ENCODE data around the gene CATSPER2.
"Not testable (repeated sequence)": the region's sequence is repeated elsewhere in the genome, so short reads cannot be mapped to it uniquely, and the experiment has no call there.

CATSPER2 gene

DNA sequence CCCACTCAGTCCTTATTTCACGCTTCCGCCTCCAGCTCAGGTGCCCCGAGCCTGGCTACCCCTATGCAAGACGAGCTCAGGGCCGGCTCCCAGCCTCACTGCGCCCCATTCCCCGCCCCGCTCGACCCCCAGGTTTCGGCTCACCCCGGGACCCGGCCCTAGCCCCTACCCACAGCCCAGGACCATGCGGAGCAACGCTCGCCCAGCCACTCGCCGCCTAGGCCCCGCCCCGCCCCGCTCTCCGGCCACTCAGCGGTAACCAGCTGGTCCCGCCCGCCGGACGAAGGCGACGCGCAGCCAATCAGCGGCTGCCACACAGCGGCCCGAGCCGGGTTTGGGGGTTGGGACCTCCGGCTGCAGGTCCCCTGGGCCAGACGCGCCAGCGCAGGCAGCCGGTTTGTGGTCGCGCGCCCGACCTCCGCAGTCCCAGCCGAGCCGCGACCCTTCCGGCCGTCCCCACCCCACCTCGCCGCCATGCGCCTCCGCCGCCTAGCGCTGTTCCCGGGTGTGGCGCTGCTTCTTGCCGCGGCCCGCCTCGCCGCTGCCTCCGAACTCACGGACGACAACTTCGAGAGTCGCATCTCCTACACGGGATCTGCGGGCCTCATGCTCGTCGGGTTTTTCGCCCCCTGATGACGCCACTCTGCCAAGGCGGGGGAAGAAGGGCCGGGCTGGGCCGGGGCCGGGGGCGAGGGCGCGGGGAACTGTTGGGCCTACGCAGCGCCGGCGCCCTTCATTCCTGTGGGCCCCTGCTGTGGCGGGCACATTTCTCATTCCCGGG, at the start of gene CATSPER2:
TSS of gene CATSPER2 (minus strand) at position 196 of the 781 bp plus-strand sequence. CDS start 783 bp downstream, outside the sequence.
- TF ChIP-seq, protein P1, sequence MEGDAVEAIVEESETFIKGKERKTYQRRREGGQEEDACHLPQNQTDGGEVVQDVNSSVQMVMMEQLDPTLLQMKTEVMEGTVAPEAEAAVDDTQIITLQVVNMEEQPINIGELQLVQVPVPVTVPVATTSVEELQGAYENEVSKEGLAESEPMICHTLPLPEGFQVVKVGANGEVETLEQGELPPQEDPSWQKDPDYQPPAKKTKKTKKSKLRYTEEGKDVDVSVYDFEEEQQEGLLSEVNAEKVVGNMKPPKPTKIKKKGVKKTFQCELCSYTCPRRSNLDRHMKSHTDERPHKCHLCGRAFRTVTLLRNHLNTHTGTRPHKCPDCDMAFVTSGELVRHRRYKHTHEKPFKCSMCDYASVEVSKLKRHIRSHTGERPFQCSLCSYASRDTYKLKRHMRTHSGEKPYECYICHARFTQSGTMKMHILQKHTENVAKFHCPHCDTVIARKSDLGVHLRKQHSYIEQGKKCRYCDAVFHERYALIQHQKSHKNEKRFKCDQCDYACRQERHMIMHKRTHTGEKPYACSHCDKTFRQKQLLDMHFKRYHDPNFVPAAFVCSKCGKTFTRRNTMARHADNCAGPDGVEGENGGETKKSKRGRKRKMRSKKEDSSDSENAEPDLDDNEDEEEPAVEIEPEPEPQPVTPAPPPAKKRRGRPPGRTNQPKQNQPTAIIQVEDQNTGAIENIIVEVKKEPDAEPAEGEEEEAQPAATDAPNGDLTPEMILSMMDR (IDR thresholded peaks at IDR 0.05; ENCODE audit: low read depth, low read length) = no peak
- no peak within 1 kb of the TSS for H3K4me3 ChIP-seq (replicated peaks in 1 of 2; ENCODE audit: low read depth in 2 of 2, low read length in 2 of 2)
- no peak for DNase-seq (ENCODE audit: low read depth in 2 of 2)

DNA sequence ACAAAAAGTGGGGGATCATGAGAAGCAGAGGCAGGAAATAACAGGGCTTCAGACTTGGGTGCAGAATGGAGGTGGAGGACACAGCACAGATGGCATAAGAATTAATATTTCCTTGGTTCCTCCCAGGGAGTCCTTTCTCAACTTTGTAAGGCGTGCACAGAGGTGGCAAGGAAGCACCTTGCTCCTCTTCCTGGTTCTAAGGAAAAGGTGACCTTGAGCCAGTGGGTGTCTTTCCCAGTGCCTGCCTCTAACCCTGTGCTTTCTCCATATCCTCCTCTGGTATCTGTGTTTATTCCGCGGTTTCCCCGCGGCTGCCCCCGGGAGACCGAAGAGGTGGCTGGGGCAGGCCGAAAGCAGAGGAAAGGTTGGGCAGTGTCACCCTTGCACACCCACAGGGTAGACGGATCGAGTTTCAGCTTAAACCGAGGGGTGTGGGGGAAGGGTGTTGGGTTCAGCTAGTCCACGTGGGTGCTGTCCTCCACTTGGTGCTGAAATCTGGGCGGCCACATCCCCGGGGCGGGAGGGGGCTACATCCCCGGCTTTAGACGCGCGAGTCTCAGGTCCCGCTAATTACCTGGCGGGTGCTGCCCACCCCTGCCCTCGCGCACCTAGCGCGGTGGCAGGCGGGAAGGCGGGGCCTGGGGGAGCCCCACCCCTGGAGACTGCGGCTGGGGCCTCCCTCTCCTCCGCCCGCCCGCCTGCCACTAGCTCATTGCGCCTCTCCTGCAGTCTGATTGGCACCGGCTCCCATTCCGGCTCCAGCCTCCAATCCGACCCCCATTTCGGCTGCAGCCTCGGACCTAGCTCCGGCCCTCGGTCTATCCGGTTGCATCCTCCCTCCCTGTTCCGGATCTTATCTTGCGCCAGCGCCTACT, 44.7 kb upstream of the CATSPER2 start, which contains the start of gene CKMT1A:
TSS of gene CKMT1A (plus strand) at position 712 of the 875 bp plus-strand sequence. CDS start 192 bp downstream, outside the sequence.
- not testable (repeated sequence) for DNase-seq (ENCODE audit: low read depth in 2 of 2); H3K4me3 ChIP-seq (replicated peaks in 1 of 2; ENCODE audit: low read depth in 2 of 2, low read length in 2 of 2)

DNA sequence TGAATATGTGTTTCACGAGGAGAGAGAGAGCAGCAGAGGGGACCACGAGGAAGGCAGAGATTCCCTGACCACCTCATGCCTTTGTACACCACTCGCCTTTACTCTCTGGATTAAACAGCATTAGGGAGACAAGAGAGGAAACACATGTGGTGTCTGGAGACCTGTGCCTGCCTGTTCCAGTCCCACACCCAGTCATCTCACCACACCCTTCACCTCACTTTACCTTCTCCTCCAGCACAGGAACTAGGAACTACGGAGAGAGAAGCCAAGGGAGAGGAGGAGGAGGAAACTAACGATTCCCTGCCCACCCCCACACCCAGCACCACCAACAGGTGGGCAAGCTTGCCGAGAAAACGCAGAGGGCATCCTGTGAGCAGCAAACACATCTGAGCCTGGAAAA, 44.0 kb upstream of the CATSPER2 start:
- DNase-seq (ENCODE audit: low read depth in 2 of 2); H3K4me3 ChIP-seq (replicated peaks in 1 of 2; ENCODE audit: low read depth in 2 of 2, low read length in 2 of 2): not testable (repeated sequence)

DNA sequence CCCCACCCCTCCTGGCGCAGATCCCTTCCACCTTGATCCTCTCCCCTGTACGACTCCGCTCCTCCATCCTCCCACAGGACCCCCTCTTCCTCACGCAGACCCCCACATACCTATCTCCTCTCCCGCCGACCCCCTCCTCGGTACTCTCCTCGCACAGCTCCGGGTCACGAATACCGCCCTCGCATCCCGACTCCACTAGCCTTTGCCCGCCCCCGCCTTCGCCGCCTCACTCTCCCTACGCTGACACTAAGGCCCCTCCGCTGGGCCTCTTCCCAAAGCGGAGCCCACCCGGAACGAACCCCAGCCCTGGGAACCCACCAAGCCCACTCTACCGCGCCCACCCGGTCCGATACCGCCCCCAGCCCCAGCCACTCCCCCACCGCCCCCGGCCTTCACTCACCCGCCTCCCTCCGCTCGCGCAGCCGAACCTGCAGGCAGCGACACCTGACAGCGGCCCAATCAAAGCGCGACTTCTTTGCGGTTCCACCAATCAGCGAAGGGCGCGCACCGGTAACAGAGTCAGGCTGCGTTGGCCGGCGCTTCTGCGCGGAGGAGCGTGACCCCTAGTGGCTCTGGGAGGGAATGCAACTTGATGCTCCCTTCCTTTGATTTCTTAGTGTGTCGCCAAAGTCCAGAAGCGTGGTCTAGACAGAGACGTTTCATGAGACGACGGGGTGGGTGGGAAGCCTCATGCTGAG, 41.1 kb upstream of the CATSPER2 start:
- not testable (repeated sequence) for H3K4me3 ChIP-seq (replicated peaks in 1 of 2; ENCODE audit: low read depth in 2 of 2, low read length in 2 of 2); DNase-seq (ENCODE audit: low read depth in 2 of 2)

DNA sequence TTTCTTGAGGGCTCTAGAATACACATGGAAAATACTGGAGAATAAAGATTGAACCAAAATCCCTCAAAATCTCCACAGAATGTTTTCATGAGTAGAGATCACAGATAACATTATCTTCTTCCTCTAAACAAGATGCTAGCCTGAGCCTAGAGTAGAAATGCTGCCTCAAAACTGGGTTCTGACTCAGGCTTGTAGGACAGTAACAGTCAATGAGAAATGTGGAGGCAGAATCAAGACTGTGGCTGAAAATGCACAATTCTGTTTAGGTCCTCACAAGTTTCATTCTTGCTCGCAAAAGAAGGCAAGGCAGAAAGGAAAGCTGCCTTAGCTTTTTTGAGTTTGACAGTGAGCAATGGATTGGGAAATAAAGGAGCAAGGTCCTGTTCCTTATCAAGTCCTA, 25.5 kb upstream of the CATSPER2 start:
- H3K4me3 ChIP-seq (replicated peaks in 1 of 2; ENCODE audit: low read depth in 2 of 2, low read length in 2 of 2); DNase-seq (ENCODE audit: low read depth in 2 of 2): not testable (repeated sequence)

DNA sequence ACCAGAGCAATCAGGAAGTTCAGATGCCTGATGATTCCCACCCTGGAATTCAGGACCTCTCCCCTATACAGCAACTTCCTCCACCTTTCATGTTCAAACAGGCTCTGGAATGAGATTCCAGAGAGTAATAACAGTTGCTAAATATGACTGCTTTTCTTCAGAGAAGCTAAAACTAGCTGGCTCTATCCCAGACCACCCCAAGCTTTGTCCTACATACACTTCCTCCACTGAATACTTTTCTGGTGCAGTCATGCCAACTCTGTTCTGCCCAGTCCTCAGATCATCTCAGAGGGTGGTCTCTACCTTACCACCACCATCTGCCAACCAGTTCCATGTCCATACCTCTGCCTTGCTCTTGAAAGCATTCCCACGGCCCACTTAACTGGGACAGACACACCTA, 17.5 kb upstream of the CATSPER2 start:
- not testable (repeated sequence) for DNase-seq (ENCODE audit: low read depth in 2 of 2); H3K4me3 ChIP-seq (replicated peaks in 1 of 2; ENCODE audit: low read depth in 2 of 2, low read length in 2 of 2)

DNA sequence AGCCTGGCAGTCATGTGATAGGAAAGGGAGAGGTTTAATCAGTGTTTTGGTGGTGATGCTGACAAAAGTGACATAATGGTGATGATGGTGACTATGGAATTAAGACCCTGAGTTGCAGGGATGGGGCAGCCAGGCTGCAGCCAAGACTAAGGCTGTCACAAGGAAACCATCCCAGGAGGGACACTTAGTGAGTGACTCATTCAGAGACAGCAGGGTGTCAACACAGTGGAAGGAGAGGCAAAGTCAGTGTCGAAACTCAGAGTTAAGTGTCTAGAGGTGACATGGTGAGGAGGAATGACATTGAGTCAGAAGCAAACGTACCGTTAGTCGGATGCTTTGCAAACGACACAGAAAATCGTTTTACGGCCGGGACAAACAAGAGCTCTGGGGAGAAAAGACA, 14.7 kb upstream of the CATSPER2 start:
- H3K4me3 ChIP-seq (replicated peaks in 1 of 2; ENCODE audit: low read depth in 2 of 2, low read length in 2 of 2); DNase-seq (ENCODE audit: low read depth in 2 of 2): not testable (repeated sequence)

DNA sequence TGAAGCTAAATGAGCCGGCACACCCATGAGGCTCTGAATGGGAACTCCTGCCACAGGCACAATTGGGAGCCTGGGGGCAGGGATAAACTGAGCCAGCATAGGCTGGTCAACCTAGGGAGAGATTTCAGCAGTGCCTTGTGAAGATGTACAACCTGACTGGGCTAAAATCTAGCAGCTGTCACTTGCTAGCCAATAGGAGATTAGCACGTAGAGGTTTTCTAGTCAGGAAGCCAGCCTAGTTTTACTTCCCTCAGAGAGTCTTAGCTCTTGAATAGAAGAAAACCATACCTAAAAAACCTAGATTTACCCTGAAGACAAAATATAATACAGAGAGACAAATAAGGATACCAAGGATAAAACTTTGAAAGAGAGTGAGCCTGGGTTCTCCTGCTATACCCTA, 13.6 kb upstream of the CATSPER2 start:
- DNase-seq (ENCODE audit: low read depth in 2 of 2); H3K4me3 ChIP-seq (replicated peaks in 1 of 2; ENCODE audit: low read depth in 2 of 2, low read length in 2 of 2): not testable (repeated sequence)

DNA sequence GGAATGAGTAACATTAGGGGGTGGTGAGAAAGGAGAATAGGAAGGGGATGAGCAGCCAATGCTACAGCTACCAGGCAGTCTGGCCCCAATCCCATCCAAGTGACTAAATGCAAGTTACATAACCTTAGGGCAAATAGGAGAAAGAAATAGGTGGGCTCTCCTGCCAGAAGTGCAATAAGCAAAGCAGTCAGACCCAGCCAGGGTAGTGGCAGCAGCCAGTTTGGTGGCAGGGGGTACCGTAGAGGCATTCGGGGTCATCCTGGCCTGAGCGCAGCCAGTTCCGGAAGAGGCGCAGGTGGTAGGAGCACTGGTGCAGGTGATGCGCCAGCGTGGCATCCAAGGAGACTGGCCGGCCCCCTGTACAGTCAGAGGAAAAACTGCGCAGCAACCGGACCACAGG, 11.1 kb upstream of the CATSPER2 start:
- H3K4me3 ChIP-seq (replicated peaks in 1 of 2; ENCODE audit: low read depth in 2 of 2, low read length in 2 of 2); DNase-seq (ENCODE audit: low read depth in 2 of 2): not testable (repeated sequence)

DNA sequence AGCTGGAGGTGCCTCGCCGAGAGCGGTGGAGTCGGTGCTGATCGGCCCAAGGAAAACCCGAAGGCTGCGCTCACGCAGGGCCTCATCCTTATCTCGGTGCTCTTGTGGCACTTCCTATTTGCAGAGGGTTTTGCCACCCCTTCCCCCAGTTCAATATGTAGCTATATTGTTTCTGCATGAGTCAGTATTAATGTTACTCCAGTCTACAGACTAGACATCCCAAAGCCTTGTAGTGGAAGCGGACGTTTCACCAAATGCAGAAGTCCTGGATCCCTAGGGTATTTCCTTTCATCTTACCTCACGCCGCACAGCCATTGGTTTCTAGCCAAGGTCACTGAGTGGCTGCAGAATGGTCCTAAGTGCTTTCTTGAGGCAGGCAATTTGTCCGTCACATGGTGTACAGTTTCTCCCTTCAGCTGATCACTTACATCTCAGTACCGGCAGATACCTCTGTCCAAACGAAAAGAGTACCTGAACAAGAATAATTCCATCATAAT, 834 bp upstream of the CATSPER2 start:
- not testable (repeated sequence) for DNase-seq (ENCODE audit: low read depth in 2 of 2); H3K4me3 ChIP-seq (replicated peaks in 1 of 2; ENCODE audit: low read depth in 2 of 2, low read length in 2 of 2)

DNA sequence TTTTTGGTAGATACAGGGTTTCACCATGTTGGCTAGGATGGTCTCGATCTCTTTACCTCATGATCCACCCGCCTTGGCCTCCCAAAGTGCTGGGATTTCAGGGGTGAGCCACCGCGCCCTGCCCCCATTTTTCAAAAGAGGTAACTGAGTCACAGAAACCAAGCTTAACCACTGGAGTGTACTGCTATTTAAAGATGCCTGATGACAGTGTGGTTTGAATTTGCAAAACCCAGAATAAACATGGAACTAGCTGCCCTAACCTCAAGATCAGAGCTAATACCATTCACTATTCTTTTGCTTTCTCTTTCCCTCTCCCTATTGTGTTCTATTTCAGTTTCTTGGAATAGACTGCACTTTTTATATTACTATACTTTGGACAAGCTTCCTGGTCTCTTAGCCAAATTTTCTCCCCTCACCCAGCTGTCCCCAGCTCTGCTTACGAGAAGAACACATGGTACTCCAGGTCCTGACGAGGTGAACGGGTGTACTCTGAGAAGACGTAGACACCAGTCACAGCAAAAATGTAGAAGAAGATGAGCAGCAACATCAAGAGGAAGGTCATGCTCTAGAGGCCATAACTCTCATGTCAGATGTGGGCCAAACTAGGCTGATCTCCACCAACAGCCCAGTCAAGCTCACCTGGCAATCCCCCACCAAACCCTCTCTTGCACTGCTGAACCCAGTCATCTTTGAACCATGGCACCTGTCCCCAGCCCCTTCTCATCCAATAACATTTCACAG, 10.0 kb downstream of the CATSPER2 start:
- DNase-seq (ENCODE audit: low read depth in 2 of 2); H3K4me3 ChIP-seq (replicated peaks in 1 of 2; ENCODE audit: low read depth in 2 of 2, low read length in 2 of 2): not testable (repeated sequence)

DNA sequence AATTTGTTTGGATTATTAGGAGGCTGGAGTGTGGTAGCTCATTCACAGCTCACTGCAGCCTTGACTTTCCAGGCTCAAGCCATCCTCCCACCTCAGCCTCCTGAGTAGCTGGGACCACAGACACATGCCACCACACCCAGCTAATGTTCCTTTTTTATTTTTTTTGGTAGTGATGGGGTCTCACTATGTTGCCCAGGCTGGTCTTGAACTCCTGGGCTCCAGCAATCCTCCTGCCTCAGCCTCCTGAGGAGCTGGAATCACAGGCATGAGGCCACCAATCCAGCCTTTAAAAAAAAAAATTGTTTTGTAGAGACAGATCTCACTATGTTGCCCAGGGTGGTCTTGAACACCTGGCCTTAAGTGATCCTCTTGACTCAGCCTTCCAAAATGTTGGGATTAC, 21.7 kb downstream of the CATSPER2 start:
- not testable (repeated sequence) for H3K4me3 ChIP-seq (replicated peaks in 1 of 2; ENCODE audit: low read depth in 2 of 2, low read length in 2 of 2); DNase-seq (ENCODE audit: low read depth in 2 of 2)
